Stimulated activated CD8-positive, alpha-beta memory T cell treated with anti-CD3 and anti-CD28 coated beads, Interleukin-15, amount 100 ng/mL, for 1 hour (primary cell): ENCODE measurements around the gene CHD9.
"Not testable (repeated sequence)": the region's sequence is repeated elsewhere in the genome, so short reads cannot be mapped to it uniquely, and the experiment has no call there.

Experiments used
- DNase-seq: peaks from one replicate; pipeline ENCODE4 v3.0.0-alpha.2; 2020; ENCODE audit warnings: low read depth

CHD9 gene

GRCh38 chr16:53282328-53282727 is 227.5 kb downstream of the CHD9 start:
- no peak for DNase-seq

- DNase-seq = no peak
Measured at GRCh38 chr16:53282975-53283946, 228.5 kb downstream of the CHD9 start.

GRCh38 chr16:53285236-53285635 is 230.4 kb downstream of the CHD9 start:
- no peak for DNase-seq

GRCh38 chr16:53290520-53290919 is 235.7 kb downstream of the CHD9 start:
- no peak for DNase-seq

GRCh38 chr16:53291757-53292392 is 237.1 kb downstream of the CHD9 start:
- no peak for DNase-seq

- no peak for DNase-seq
Measured at GRCh38 chr16:53297477-53297876, 242.7 kb downstream of the CHD9 start.

GRCh38 chr16:53304334-53304733 is 249.5 kb downstream of the CHD9 start:
- no peak for DNase-seq

GRCh38 chr16:53305743-53306142 is 251.0 kb downstream of the CHD9 start:
- no peak for DNase-seq

- DNase-seq = no peak
Measured at GRCh38 chr16:53309457-53309856, 254.7 kb downstream of the CHD9 start.

GRCh38 chr16:53320992-53321391 is 266.2 kb downstream of the CHD9 start:
- no peak for DNase-seq

GRCh38 chr16:53323924-53324323 is 269.1 kb downstream of the CHD9 start:
- DNase-seq = no peak

- not testable (repeated sequence) for DNase-seq
Measured at GRCh38 chr16:53330991-53331390, 276.2 kb downstream of the CHD9 start.

GRCh38 chr16:53334581-53334980 is 279.8 kb downstream of the CHD9 start:
- DNase-seq = no peak

- no peak for DNase-seq
Measured at GRCh38 chr16:53337294-53337693, 282.5 kb downstream of the CHD9 start.

GRCh38 chr16:53341792-53342191 is 287.0 kb downstream of the CHD9 start:
- no peak for DNase-seq

- DNase-seq = no peak
Measured at GRCh38 chr16:53355064-53355463, 300.3 kb downstream of the CHD9 start.

GRCh38 chr16:53356478-53357207 is 301.9 kb downstream of the CHD9 start:
- no peak for DNase-seq

- no peak for DNase-seq
Measured at GRCh38 chr16:53357208-53357586, 302.4 kb downstream of the CHD9 start.

- DNase-seq = no peak
Measured at GRCh38 chr16:53357955-53358354, 303.2 kb downstream of the CHD9 start.

- DNase-seq = no peak
Measured at GRCh38 chr16:53358884-53359283, 304.1 kb downstream of the CHD9 start.

GRCh38 chr16:53369921-53370320 is 315.1 kb downstream of the CHD9 start:
- DNase-seq = no peak

GRCh38 chr16:53370827-53371226 is 316.0 kb downstream of the CHD9 start:
- no peak for DNase-seq
